AG09309 (cell line): Measurements from ENCODE around the gene IGSF9.

Experiments
- DNase-seq: peaks from one replicate; pipeline ENCODE4 v3.0.0-alpha.2; 2010; ENCODE audit warnings: low read depth
- H3K4me3 ChIP-seq: 2 replicates; pipeline ENCODE4 v1.5.1; 2011; ENCODE audit warnings: mild to moderate bottlenecking, low read depth, low read length, moderate library complexity; ENCODE audit not compliant: control insufficient read depth
- TF ChIP-seq, protein P1 (sequence below): IDR thresholded peaks from 2 replicates; pipeline ENCODE4 v1.5.1; 2011; ENCODE audit warnings: mild to moderate bottlenecking, low read depth, low read length, inconsistent platforms; ENCODE audit not compliant: insufficient read depth, control insufficient read depth; ENCODE audit errors: missing control alignments

IGSF9 gene, protein sequence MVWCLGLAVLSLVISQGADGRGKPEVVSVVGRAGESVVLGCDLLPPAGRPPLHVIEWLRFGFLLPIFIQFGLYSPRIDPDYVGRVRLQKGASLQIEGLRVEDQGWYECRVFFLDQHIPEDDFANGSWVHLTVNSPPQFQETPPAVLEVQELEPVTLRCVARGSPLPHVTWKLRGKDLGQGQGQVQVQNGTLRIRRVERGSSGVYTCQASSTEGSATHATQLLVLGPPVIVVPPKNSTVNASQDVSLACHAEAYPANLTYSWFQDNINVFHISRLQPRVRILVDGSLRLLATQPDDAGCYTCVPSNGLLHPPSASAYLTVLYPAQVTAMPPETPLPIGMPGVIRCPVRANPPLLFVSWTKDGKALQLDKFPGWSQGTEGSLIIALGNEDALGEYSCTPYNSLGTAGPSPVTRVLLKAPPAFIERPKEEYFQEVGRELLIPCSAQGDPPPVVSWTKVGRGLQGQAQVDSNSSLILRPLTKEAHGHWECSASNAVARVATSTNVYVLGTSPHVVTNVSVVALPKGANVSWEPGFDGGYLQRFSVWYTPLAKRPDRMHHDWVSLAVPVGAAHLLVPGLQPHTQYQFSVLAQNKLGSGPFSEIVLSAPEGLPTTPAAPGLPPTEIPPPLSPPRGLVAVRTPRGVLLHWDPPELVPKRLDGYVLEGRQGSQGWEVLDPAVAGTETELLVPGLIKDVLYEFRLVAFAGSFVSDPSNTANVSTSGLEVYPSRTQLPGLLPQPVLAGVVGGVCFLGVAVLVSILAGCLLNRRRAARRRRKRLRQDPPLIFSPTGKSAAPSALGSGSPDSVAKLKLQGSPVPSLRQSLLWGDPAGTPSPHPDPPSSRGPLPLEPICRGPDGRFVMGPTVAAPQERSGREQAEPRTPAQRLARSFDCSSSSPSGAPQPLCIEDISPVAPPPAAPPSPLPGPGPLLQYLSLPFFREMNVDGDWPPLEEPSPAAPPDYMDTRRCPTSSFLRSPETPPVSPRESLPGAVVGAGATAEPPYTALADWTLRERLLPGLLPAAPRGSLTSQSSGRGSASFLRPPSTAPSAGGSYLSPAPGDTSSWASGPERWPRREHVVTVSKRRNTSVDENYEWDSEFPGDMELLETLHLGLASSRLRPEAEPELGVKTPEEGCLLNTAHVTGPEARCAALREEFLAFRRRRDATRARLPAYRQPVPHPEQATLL

DNA sequence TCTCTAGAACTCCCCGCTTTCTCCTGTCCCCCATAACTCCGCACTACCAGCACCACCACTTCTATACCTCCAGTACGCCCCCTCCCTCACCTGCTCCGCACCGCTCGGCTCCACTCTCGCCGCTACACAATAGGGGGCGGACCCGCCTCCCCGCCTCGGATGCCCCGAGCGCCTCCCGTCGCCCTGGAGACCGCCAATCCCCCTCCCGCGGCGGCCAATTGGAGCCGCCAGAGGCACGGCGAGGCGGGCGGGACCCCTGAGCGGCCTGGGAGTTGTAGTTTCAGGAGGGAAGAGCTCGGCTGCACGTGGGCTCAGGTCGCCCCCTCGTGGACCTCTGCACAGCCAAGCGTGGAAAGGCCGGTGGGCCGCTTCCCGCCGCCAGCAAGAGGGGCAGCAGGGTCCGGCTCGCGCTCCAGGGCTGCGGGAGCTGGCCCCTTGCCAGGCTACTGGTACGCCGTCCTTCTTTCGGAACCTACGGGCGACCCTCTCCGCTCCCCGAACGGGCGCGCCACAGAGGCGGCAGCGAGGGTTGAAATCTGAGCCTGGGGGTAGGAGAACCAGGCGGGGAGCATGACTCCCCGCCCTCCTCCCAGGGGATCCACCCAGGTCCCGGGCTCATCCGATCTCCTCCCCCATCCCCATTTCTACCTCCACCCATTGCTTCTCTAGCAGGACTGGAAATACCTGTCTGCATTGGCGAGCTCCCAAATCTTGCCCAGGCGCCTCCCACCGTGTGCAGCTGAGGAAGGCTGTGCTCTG is at the start of gene IGSF9:
IGSF9 (minus strand) TSS at position 131 of the 759 bp plus-strand sequence. CDS start 2,159 bp downstream, outside the sequence.
- H3K4me3 ChIP-seq = peak within 1 kb of the TSS; percentile 31
- DNase-seq = no peak
- TF ChIP-seq, protein P1, sequence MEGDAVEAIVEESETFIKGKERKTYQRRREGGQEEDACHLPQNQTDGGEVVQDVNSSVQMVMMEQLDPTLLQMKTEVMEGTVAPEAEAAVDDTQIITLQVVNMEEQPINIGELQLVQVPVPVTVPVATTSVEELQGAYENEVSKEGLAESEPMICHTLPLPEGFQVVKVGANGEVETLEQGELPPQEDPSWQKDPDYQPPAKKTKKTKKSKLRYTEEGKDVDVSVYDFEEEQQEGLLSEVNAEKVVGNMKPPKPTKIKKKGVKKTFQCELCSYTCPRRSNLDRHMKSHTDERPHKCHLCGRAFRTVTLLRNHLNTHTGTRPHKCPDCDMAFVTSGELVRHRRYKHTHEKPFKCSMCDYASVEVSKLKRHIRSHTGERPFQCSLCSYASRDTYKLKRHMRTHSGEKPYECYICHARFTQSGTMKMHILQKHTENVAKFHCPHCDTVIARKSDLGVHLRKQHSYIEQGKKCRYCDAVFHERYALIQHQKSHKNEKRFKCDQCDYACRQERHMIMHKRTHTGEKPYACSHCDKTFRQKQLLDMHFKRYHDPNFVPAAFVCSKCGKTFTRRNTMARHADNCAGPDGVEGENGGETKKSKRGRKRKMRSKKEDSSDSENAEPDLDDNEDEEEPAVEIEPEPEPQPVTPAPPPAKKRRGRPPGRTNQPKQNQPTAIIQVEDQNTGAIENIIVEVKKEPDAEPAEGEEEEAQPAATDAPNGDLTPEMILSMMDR = peak; percentile 43

DNA sequence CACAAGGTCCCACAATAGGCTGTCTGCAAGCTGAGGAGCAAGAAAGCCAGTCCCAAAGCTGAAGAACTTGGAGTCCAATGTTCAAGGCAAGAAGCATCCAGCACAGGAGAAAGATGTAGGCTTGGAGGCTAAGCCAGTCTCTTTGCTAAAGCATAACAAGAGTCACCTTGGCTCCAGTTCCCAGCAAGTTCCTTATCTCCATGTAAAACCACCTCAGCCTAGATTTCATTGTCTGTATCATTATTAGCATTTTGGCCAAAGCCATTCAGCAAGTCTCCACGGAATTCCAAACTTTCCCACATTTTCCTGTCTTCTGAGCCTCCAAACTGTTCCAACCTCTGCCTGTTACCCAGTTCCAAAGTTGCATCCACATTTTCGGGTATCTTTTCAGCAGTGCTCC is 49.5 kb upstream of the IGSF9 start:
- TF ChIP-seq, protein P1 = no peak
- no peak for DNase-seq
- H3K4me3 ChIP-seq = no peak overlapping the region

- no peak for DNase-seq
- TF ChIP-seq, protein P1 = no peak
- H3K4me3 ChIP-seq = no peak overlapping the region
These were observed 48.5 kb upstream of the IGSF9 start for GRCh38 chr1:159993911-159994310.

GRCh38 chr1:159992161-159992560 is 46.7 kb upstream of the IGSF9 start:
- no peak overlapping the region for H3K4me3 ChIP-seq
- TF ChIP-seq, protein P1 = no peak
- DNase-seq = no peak

GRCh38 chr1:159991513-159991912 is 46.1 kb upstream of the IGSF9 start:
- no peak overlapping the region for H3K4me3 ChIP-seq
- DNase-seq = no peak
- TF ChIP-seq, protein P1 = no peak
